Ovary (tissue), 9 donors: ENCODE results near the gene STRADB. TPM values are rescaled to one million over a fixed set of nuclear protein-coding genes. Genes with fewer than 3 reads are reported as not detected.

ENCODE experiments used
- DNase-seq, 5 donors: peaks; one replicate each; pipeline ENCODE4 v3.0.0-alpha.2; 2019 to 2020
- H3K27ac ChIP-seq, 2 donors: fragments of 200-600 bp; one replicate each; pipeline versions ENCODE4 v1.5.1 to v1.8.0; 2019 to 2022
- H3K27me3 ChIP-seq: fragments of 200-600 bp; one replicate; pipeline ENCODE4 v1.8.0; 2022
- H3K36me3 ChIP-seq: fragments of 200-600 bp; sonication (generic); one replicate; pipeline ENCODE4 v1.5.1; 2019
- H3K4me1 ChIP-seq: one replicate; pipeline ENCODE4 v1.8.1; 2013; ENCODE audit warnings: mild to moderate bottlenecking, moderate library complexity; ENCODE audit not compliant: insufficient read depth
- H3K4me3 ChIP-seq: fragments of 200-600 bp; sonication (generic); one replicate; pipeline ENCODE4 v1.5.1; 2017
- H3K9me3 ChIP-seq, 2 donors: fragments of 200-600 bp in 1 of 2; sonication (generic) in 1 of 2; one replicate each; pipeline versions ENCODE4 v1.5.1 to v1.8.1; 2013 to 2019; ENCODE audit warnings: mild to moderate bottlenecking in 1 of 2, moderate library complexity in 1 of 2
- EP300 ChIP-seq: sonication (generic); formaldehyde crosslinking; IDR thresholded peaks from one replicate; pipeline ENCODE4 v1.6.1; 2017; ENCODE audit warnings: antibody characterized with exemption
- POLR2A ChIP-seq: fragments of 450-650 bp; IDR thresholded peaks from one replicate; pipeline ENCODE4 v1.6.1; 2017; ENCODE audit warnings: antibody characterized with exemption, mild to moderate bottlenecking, moderate library complexity
- WGBS, 3 donors: extraction: QIAGEN DNeasy Blood & Tissue Kit in 1 of 3; methylation state at CpG; one replicate each; pipeline versions ENCODE4 v1.1.5 to v1.1.7; 2013 to 2017; 5-methylcytosine and 5-hydroxymethylcytosine counted together
- intact Hi-C, 4 donors: fragments of 100-400 bp; cut with DNase I; formaldehyde crosslinking; loops; one replicate each; pipeline versions ENCODE4 v1.11.0 to v1.15.1; 2022 to 2023
- polyA plus RNA-seq, 2 donors: library from polyadenylated mRNA; stranded (reverse); fragments of 200-250 nt in 1 of 2; fragments of 350-450 nt in 1 of 2; fragmentation: Illumina TruSeq in 1 of 2; extraction: RNeasy Lipid Tissue Mini Kit (QIAGEN cat#74804) in 1 of 2; gene quantifications; one replicate each; pipeline ENCODE4 v1.2.3, GENCODE V29; 2013 to 2014
- total RNA-seq, 7 donors: library from RNA; depleted of rRNA in 2 of 7; stranded (reverse); fragments of >200 nt in 2 of 7; fragmentation: NEBNext Ultra II Directional in 3 of 7; extraction: Animal tissue kit (Norgen Biotek cat#: 25700) in 3 of 7; gene quantifications; one replicate each; pipeline versions ENCODE4 v1.1.0 to v1.2.4, GENCODE V29; 2016 to 2023
- TF ChIP-seq, protein P1 (sequence below), 3 donors: fragments of 450-650 bp in 2 of 3; fragments of 200-600 bp in 1 of 3; IDR thresholded peaks; one replicate each; pipeline versions ENCODE4 v1.5.1 to v1.8.0; 2016 to 2022; ENCODE audit warnings: antibody characterized with exemption in 3 of 3, mild to moderate bottlenecking in 1 of 3
- donor health status: DM: no; HTN: no; CAD: no; lungs with moderate emphysema.
- donor health status: DM: no; HTN: no; CAD: no.
- donor health status: Bipolar disorder and iron deficiency.
- donor health status: DM: yes; HTN: yes; CAD: no.
- donor health status: DM: no; HTN: no; CAD: no.
- donor health status: DM: yes; HTN: yes; CAD: no.

The STRADB gene
- total and polyA plus RNA-seq, 9 donors: 11.7 to 33.3 (median 16.5) TPM

DNA sequence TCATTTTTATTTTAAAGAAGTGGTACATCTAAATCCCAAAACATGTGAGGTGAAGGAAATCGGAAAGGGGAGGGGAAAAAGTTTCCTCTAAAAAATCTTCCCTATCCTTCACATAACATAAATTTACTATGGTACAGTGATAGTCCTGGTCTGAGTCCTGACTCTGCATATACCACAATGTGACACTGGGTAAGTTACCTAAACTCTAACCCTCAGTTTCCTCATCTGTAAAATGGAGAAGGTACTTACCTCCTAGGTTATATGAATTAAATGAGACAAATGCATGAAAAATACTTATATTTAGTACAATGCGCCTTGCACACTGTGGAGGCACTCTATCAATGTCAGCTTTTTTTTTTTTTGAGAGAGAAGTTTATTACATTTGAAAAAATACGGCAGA is 42.6 kb upstream of the STRADB start:
- Histone ChIP-seq H3K9me3 (no peaks in the 10 kb centered on the region), H3K27me3 (no peaks in the 10 kb centered on the region), H3K4me3 (no peak overlapping the region), H3K36me3 (no peaks in the 10 kb centered on the region), H3K4me1 (peaks cover 6% of the 10 kb centered on the region), H3K27ac (no peak overlapping the region)
- no peak for DNase-seq
- intact Hi-C loops: no loop called here
- 94 to 96% (median 95%) methylated on average over 3 of the region's 3 CpGs for WGBS, 3 donors
- TF ChIP-seq POLR2A (no peak), EP300 (no peak)
- TF ChIP-seq, protein P1, sequence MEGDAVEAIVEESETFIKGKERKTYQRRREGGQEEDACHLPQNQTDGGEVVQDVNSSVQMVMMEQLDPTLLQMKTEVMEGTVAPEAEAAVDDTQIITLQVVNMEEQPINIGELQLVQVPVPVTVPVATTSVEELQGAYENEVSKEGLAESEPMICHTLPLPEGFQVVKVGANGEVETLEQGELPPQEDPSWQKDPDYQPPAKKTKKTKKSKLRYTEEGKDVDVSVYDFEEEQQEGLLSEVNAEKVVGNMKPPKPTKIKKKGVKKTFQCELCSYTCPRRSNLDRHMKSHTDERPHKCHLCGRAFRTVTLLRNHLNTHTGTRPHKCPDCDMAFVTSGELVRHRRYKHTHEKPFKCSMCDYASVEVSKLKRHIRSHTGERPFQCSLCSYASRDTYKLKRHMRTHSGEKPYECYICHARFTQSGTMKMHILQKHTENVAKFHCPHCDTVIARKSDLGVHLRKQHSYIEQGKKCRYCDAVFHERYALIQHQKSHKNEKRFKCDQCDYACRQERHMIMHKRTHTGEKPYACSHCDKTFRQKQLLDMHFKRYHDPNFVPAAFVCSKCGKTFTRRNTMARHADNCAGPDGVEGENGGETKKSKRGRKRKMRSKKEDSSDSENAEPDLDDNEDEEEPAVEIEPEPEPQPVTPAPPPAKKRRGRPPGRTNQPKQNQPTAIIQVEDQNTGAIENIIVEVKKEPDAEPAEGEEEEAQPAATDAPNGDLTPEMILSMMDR (IDR thresholded peaks at IDR 0.05): no peak

DNA sequence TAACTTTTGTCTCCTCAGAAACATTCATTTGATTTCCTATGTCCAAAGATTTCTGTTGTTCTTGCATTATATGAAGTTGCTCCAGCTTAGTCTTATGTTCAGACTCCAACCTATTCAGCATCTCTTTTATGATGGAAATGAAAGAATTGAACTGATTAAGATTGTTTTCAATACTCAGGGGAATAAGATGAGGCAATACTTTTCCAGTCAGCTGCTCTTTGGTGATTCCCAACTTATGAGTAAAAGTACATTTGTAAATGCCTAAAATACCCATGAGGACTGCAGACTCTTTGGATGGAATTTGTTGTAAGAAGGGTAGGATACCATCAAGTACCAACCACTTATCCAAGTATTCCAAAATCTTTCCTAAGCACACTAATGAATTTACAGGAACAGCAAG is 40.1 kb upstream of the STRADB start:
- peaks cover 4% of the 10 kb centered on the region for H3K4me1 ChIP-seq
- intact Hi-C loops: loop anchor here in 1 of 4 donors (5.0 kb wide), 1 partner anchor 41 kb away; the partner anchor contains the start of genes STRADB and TRAK2
- TF ChIP-seq, protein P1 (IDR thresholded peaks at IDR 0.05): no peak
- TF ChIP-seq EP300: no peak
- TF ChIP-seq POLR2A: no peak
- H3K36me3 ChIP-seq: no peaks in the 10 kb centered on the region
- no peaks in the 10 kb centered on the region for H3K9me3 ChIP-seq
- H3K27me3 ChIP-seq: no peaks in the 10 kb centered on the region
- H3K27ac ChIP-seq: no peak overlapping the region
- no peak for DNase-seq
- H3K4me3 ChIP-seq: no peak overlapping the region

DNA sequence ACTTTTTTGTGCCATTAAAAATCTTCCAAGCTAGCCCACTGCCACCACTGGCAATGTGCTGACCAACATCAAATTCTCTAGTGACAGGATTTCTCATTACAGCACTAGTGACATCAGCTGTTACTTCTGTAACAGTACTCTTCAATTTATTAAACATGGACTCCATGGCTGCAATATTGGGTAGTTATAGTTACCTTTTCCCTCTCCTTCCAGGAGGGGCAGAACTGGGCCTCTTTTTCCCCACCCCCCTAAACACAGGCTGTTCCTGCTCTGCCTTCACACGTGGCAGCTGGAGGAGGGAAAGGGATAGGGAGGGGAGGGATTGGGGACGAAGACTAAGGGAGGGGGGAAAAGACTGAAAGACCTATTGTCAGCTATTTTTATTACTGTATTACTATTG is 38.4 kb upstream of the STRADB start:
- Histone ChIP-seq H3K4me1 (peaks cover 4% of the 10 kb centered on the region), H3K27me3 (no peaks in the 10 kb centered on the region), H3K27ac (no peak overlapping the region), H3K36me3 (no peaks in the 10 kb centered on the region), H3K9me3 (no peaks in the 10 kb centered on the region), H3K4me3 (no peak overlapping the region)
- 66 to 85% (median 84%) methylated on average over 2 of the region's 2 CpGs for WGBS, 3 donors
- DNase-seq: no peak
- intact Hi-C loops: loop anchor here in 1 of 4 donors (5.0 kb wide), 1 partner anchor 39 kb away; the partner anchor contains the start of genes STRADB and TRAK2
- TF ChIP-seq EP300 (no peak), POLR2A (no peak)
- TF ChIP-seq, protein P1 (IDR thresholded peaks at IDR 0.05): no peak

DNA sequence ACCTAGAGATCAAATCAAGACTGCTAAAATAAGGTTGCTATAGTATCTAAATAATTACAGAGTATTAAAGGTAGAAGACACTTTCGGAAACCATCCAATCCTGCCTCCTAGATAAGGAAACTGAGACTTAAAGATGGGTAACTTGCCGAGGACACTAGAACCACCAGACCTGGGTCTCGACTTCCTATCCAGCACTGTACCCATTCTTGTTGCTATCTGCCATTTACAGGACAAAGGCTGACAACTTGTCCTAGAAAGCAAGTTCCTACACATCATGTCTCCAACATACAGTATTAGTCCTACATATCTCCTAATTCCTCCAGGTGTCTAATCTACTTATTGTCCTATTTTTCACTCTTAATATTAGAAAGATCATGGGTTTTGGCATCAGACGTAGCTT is 38.0 kb upstream of the STRADB start:
- intact Hi-C loops: loop anchor here in 1 of 4 donors (5.0 kb wide), 1 partner anchor 39 kb away; the partner anchor contains the start of genes STRADB and TRAK2

More for the DNA sequence above, 38.0 kb upstream of the STRADB start:
- H3K27me3 ChIP-seq: no peaks in the 10 kb centered on the region
- H3K4me1 ChIP-seq: peaks cover 4% of the 10 kb centered on the region
- no peak overlapping the region for H3K4me3 ChIP-seq
- WGBS, 3 donors: 65 to 70% (median 65%) methylated on average over 4 of the region's 4 CpGs
- DNase-seq: no peak
- no peak overlapping the region for H3K27ac ChIP-seq
- H3K36me3 ChIP-seq: no peaks in the 10 kb centered on the region
- TF ChIP-seq, protein P1 (IDR thresholded peaks at IDR 0.05): no peak
- no peak for TF ChIP-seq EP300
- TF ChIP-seq POLR2A: no peak
- no peaks in the 10 kb centered on the region for H3K9me3 ChIP-seq
